HG02759 (cell line): ENCODE measurements around the gene SORBS2.

Experiments
- ATAC-seq: cut with Tn5 transposase; IDR thresholded peaks from one replicate; pipeline ENCODE4 v1.9.1; 2021; ENCODE audit warnings: mild to moderate bottlenecking, moderate library complexity; ENCODE audit not compliant: unreplicated experiment

Gene SORBS2

GRCh38 chr4:185598846-185599552 is 213.0 kb downstream of the SORBS2 start:
- no peak for ATAC-seq

DNA sequence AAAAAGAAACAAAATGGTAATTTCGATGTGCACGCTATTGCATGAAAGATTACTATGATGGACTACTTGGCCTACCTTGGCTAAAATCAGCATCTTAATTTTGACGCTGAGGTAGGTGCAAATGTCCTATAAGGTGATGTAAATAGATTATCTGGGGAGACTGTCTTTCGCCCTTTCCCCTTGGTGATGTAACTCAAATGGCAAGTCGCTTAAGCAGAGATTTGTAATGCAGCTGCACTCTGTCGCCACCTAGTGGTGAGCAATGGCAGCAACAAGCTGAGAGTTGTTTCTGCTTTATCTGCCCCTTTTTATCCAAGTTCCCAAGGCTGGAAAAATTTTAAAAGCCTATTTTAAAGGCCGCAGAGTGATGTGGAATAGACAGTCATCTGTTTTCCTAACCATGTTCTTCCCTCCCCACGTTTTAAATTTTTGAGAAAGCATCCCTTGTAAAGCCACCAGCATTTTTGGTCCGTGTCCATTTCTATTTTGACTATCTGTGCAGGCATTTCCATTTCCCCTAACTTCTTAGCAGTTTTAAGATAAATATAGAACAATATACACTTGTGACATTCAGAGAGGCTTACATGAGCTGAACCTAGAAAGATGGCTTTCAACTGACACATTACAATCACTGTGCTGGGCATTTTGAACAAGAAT is 214.3 kb downstream of the SORBS2 start:
- peak; percentile 75 for ATAC-seq

- ATAC-seq: no peak
These were observed 219.0 kb downstream of the SORBS2 start for GRCh38 chr4:185592845-185593488.

- ATAC-seq: no peak
These were observed 219.6 kb downstream of the SORBS2 start for GRCh38 chr4:185592438-185592837.

- ATAC-seq: no peak
These were observed 220.3 kb downstream of the SORBS2 start for GRCh38 chr4:185591679-185592141.

DNA sequence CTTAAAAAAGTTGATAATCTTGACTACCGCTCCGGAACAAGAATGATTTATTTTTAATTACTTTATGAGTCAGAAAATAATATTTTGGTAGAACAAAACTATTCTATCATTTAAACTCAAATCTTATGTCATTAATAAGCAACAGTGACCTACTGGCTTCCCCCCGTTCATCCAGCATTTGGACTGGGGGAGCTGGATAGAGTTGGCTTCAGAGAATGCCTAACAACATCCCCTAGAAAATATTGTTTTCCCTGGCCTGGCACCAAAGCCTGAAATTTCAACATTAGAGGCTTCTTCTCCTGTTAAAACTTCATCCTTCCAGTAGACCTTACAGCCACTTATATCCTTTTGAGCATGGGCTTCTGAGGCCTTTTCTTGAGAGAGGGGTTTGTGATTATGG is 221.0 kb downstream of the SORBS2 start:
- ATAC-seq: no peak

GRCh38 chr4:185589067-185589836 is 222.7 kb downstream of the SORBS2 start:
- no peak for ATAC-seq

DNA sequence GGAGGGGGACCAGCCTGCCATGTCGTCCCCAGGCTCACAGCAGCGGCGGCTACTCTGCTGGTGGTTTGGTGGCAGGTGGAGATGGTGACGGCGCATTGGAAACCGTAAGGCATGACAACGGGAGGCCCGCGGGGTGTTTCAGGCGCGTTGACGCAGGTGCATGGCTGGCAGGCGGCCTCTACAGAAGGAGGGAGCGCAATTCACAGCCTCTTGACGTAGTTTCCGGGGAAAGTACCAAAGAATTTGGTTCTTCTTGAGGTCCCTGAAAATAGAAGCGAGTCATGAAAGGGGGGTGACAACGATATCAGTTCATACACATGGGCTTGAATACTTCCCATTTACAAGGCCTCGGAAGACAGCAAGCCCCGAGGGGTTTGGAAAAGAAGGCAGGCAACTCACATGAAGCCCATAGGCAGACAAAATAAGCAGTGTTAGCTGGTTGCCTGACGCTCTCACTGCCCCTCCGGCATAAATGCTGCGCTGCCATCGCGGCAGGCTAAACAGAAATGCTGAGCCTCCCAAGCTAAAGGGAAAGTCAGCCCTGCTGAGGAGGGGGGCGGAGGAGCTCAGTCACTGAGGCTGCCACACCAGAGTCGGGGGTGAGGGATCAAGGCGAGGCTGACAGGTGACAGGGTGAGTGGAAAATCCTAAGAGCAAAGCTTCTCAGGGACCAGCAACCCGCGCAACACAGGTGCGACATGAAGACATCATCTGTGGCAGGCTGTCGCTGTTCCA is 224.4 kb downstream of the SORBS2 start:
- ATAC-seq: peak; percentile 99

- no peak for ATAC-seq
These were observed 225.0 kb downstream of the SORBS2 start for GRCh38 chr4:185587030-185587426.

DNA sequence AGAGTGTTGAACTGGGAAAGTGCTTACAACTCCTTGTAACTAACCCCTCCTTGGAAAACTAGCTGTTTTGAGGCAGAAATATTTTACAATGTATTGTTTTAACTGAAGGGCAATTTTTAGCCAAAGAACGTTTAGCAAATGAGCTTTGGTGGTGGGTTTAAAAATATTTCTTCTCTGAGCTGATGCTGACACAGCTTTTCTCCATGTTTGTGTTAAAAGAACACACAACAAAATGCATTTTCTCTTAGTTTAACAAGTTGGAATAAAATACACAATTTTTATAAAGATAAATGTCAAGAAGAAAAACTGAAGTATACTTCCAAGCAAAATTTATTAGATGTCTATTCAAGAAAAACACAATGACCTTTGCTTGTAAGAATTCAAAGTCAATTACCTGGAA is 226.8 kb downstream of the SORBS2 start:
- ATAC-seq: no peak

- no peak for ATAC-seq
These were observed 228.2 kb downstream of the SORBS2 start for GRCh38 chr4:185583813-185584212.

GRCh38 chr4:185582651-185583400 is 229.2 kb downstream of the SORBS2 start:
- no peak for ATAC-seq

GRCh38 chr4:185580699-185581098 is 231.3 kb downstream of the SORBS2 start:
- no peak for ATAC-seq

DNA sequence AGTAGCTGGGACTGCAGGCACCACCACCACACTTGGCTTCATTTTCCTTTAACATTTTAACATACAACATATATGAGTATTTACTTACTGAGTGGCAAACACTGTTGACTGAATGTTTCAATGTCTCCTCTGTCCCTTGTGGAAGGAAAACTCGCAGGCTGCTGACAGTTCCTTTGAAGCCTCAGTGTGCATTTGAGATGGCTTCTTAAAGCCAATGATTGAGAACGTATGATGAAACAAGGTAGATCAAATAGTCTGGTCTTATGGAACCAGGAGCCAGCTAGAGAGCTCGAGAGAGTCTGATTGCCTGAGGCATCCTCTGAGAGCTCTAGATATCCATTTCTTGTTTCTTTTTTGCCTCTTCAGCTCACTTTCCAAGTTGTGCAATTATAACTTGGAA is 233.7 kb downstream of the SORBS2 start:
- ATAC-seq: no peak

GRCh38 chr4:185576962-185577950 is 234.7 kb downstream of the SORBS2 start:
- ATAC-seq: no peak

DNA sequence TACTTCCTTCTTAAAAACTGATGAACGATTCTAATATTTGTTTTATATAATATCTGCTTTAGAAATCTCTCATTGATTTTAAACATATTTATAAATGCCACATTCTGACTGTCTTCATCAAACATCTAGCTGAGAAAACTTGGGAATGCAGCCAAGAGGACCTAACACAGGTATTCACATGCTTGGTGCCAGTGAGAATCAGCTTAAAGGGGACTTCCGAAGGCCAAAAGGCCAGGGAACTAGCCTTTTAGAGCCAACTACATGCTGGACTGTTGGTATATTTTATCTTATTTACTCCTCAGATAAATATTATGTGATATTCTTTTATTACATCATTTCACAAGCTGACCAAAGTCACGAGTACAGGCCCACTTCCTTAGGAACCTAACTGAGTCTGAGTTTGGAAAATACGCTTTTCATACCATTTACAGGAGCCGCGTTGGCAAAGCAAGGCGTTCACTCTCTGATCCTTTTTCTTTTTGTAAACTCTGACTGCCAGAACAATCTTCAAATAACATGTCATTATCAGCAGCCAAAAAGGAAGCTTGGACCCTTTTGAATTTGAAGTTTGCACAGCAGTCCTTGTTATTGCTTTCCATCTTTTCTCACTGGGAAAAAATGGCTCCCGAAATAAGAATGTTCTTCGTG is 235.6 kb downstream of the SORBS2 start:
- no peak for ATAC-seq

DNA sequence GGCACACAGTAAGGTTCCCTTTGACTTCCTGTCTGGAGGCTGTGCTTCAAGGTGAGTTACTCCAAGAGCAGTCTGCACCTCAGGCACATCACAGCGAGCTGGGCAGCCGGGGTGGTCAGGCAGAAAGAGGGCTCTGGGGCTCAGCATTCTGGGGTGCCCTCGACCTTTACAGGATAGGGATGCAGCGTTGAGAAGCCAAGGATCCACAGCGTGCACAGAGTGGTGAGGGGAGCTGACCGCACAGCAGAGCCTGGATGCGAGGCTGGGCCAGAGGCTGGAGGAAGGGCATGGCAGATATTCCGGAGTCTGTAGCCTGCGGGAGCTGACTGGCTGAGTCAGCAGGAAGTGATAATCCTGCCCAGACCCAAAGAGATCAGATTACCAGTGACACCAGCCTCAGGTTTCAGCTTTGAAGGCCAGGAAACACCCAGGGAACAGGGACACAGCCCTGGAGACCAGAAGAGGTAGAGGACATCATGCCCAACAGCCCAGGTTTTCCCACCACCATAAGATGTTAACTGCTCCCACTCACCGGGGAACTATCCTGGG is 238.3 kb downstream of the SORBS2 start:
- no peak for ATAC-seq

GRCh38 chr4:185570727-185571126 is 241.3 kb downstream of the SORBS2 start:
- no peak for ATAC-seq
